PFSK-1 (cell line): ENCODE measurements around the gene MSL2.

Experiments
- FOXP2 ChIP-seq: optimal IDR thresholded peaks from 2 replicates; pipeline ENCODE3; 2011; ENCODE audit warnings: borderline replicate concordance, control low read depth, inconsistent platforms; ENCODE audit not compliant: insufficient read depth; ENCODE audit errors: extremely low read length, extremely low read depth
- POLR2AphosphoS5 ChIP-seq: IDR thresholded peaks from 2 replicates; pipeline ENCODE4 v1.6.1; 2012; ENCODE audit warnings: low read depth, mild to moderate bottlenecking, control low read depth, low read length, moderate library complexity
- SIN3A ChIP-seq: IDR thresholded peaks from 2 replicates; pipeline ENCODE4 v1.6.1; 2012; ENCODE audit warnings: mild to moderate bottlenecking, low read length, moderate library complexity, borderline replicate concordance; ENCODE audit not compliant: insufficient read depth
- TAF1 ChIP-seq: IDR thresholded peaks from 2 replicates; pipeline ENCODE4 v1.6.1; 2012; ENCODE audit warnings: low read length, control low read depth, borderline replicate concordance; ENCODE audit not compliant: insufficient read depth
- TF ChIP-seq, protein P1 (sequence below), 2 experiments: IDR thresholded peaks; 2 replicates each; pipeline versions ENCODE4 v1.6.1 to v1.8.0; 2011 to 2012; ENCODE audit warnings: low read depth in 2 of 2, low read length in 2 of 2, control low read depth in 1 of 2, inconsistent platforms in 1 of 2, mild to moderate bottlenecking in 1 of 2, moderate library complexity in 1 of 2; ENCODE audit not compliant: insufficient read depth in 1 of 2

MSL2 gene

GRCh38 chr3:136181741-136182140 is 14.4 kb downstream of the MSL2 start:
- TF ChIP-seq FOXP2 (no peak), TAF1 (no peak), POLR2AphosphoS5 (no peak), SIN3A (no peak)
- TF ChIP-seq, protein P1, sequence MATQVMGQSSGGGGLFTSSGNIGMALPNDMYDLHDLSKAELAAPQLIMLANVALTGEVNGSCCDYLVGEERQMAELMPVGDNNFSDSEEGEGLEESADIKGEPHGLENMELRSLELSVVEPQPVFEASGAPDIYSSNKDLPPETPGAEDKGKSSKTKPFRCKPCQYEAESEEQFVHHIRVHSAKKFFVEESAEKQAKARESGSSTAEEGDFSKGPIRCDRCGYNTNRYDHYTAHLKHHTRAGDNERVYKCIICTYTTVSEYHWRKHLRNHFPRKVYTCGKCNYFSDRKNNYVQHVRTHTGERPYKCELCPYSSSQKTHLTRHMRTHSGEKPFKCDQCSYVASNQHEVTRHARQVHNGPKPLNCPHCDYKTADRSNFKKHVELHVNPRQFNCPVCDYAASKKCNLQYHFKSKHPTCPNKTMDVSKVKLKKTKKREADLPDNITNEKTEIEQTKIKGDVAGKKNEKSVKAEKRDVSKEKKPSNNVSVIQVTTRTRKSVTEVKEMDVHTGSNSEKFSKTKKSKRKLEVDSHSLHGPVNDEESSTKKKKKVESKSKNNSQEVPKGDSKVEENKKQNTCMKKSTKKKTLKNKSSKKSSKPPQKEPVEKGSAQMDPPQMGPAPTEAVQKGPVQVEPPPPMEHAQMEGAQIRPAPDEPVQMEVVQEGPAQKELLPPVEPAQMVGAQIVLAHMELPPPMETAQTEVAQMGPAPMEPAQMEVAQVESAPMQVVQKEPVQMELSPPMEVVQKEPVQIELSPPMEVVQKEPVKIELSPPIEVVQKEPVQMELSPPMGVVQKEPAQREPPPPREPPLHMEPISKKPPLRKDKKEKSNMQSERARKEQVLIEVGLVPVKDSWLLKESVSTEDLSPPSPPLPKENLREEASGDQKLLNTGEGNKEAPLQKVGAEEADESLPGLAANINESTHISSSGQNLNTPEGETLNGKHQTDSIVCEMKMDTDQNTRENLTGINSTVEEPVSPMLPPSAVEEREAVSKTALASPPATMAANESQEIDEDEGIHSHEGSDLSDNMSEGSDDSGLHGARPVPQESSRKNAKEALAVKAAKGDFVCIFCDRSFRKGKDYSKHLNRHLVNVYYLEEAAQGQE (IDR thresholded peaks at IDR 0.05; ENCODE audit: insufficient read depth in 1 of 2, low read depth in 2 of 2, low read length in 2 of 2) = no peak

DNA sequence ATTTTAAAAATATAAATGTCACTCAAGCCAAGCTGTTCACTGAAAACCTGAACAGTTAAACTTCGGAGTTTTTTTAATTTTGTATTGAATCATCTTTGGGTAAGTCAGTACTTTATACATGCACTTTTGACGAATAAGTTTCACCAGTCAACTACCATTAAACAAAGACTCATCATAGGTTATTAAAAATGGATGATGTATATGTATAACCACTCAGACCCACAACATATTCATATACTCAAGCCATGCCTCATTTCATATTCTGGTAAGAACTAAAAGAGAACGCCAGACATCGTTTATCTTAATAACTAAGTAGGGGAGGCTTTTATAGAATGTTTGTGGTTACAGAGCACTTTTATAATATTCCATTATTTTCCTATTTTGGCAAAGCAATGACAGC is 18.3 kb downstream of the MSL2 start:
- TF ChIP-seq, protein P1 (IDR thresholded peaks at IDR 0.05; ENCODE audit: insufficient read depth in 1 of 2, low read depth in 2 of 2, low read length in 2 of 2) = no peak
- no peak for TF ChIP-seq POLR2AphosphoS5
- no peak for TF ChIP-seq SIN3A
- TF ChIP-seq FOXP2 = no peak
- TF ChIP-seq TAF1 = no peak

DNA sequence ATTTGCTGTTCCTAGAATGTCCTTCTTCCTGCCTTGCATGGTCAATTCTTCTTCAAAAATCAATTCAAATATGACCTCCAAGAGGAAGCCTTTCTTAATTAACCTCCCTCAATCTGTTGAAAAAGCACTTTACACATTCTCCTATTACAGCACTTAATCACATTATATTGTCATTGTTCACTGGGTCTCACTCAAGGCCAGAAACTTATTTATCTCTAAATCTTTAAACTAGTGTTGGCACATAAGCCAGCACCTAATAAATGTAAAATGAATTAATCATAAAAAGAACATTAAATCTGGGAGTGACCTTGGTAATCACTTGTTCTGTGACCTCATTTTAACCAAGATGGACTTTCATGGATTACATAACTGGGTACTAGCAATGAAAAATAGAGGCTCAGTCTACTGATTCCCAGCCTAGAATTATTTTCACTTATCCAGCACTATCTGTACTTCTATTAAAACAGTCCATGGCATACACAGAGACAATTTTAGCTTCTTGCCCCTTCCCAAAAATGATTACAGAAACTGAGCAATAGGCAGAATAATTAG is 22.1 kb downstream of the MSL2 start:
- TF ChIP-seq SIN3A (no peak), TAF1 (no peak), FOXP2 (no peak), POLR2AphosphoS5 (no peak)
- TF ChIP-seq, protein P1 (IDR thresholded peaks at IDR 0.05; ENCODE audit: insufficient read depth in 1 of 2, low read depth in 2 of 2, low read length in 2 of 2) = no peak

- no peak for TF ChIP-seq TAF1
These were observed 25.0 kb downstream of the MSL2 start for GRCh38 chr3:136171097-136171542.

DNA sequence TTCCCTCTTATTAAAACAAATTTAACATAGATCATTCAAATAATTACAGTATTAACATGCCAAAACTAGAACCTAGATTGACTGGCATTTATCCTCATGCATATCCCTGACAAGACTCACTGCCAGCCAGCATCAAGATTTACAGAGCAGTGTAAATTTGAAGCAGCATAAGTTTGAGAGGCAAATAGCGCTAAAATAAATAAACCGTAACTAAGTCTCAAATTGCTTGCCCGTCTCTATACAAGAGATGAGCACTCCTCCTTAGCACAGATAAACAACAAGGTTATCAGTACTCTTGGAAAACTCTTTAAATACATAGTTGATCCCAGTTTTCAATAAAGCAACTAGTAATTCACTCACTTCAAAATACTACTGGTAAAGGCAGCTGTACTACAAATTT is 29.6 kb downstream of the MSL2 start:
- no peak for TF ChIP-seq FOXP2
- no peak for TF ChIP-seq TAF1
- no peak for TF ChIP-seq POLR2AphosphoS5
- TF ChIP-seq, protein P1 (IDR thresholded peaks at IDR 0.05; ENCODE audit: insufficient read depth in 1 of 2, low read depth in 2 of 2, low read length in 2 of 2) = no peak
- no peak for TF ChIP-seq SIN3A

- TF ChIP-seq FOXP2 (no peak), SIN3A (no peak), POLR2AphosphoS5 (no peak), TAF1 (no peak)
- TF ChIP-seq, protein P1 (IDR thresholded peaks at IDR 0.05; ENCODE audit: insufficient read depth in 1 of 2, low read depth in 2 of 2, low read length in 2 of 2) = no peak
These were observed 33.8 kb downstream of the MSL2 start for GRCh38 chr3:136162322-136162721.
